SK-N-SH (cell line): ENCODE data around the gene XPA. TPM values are rescaled to one million over a fixed set of nuclear protein-coding genes. Genes with fewer than 3 reads are reported as not detected.

ENCODE experiments used
- CTCF ChIA-PET: fragments of 300-600, 350-600 bp; formaldehyde crosslinking; extraction: SDS; loops from one replicate; lab custom pipeline; 2021; lab: Yijun Ruan, JAX
- POLR2A ChIA-PET: fragments of 350-600 bp; sonication (Branson Sonifier 250); formaldehyde crosslinking; extraction: SDS; loops from one replicate; lab custom pipeline; 2020; ENCODE audit warnings: antibody characterized with exemption, inconsistent platforms; lab: Yijun Ruan, JAX
- DNase-seq: peaks from one replicate; pipeline ENCODE4 v3.0.0; 2012
- H2AFZ ChIP-seq: fragments of 200-600 bp; sonication (generic); 2 replicates; pipeline ENCODE4 v1.8.1; 2016; ENCODE audit warnings: antibody characterized with exemption, mild to moderate bottlenecking, low read depth
- H3F3A ChIP-seq: fragments of 200-600 bp; sonication (generic); replicated peaks from 2 replicates; pipeline ENCODE3; 2016; ENCODE audit warnings: antibody characterized with exemption, mild to moderate bottlenecking; ENCODE audit not compliant: insufficient read depth
- H3K27ac ChIP-seq, 2 experiments: fragments of 200-500 bp in 1 of 2; fragments of 200-600 bp in 1 of 2; sonication (Bioruptor generic) in 1 of 2; sonication (generic), shearing (Covaris generic) in 1 of 2; 2 replicates each; pipeline versions ENCODE4 v1.5.1 to v1.6.1; 2014 to 2016; ENCODE audit warnings: low read depth in 2 of 2, inconsistent platforms in 1 of 2, low read length in 1 of 2, mild to moderate bottlenecking in 1 of 2, mixed read lengths in 1 of 2
- H3K27me3 ChIP-seq: fragments of 200-600 bp; sonication (generic), shearing (Covaris generic); 2 replicates; pipeline ENCODE4 v1.6.1; 2016; ENCODE audit warnings: mixed run types; ENCODE audit not compliant: insufficient read depth
- H3K36me3 ChIP-seq, 2 experiments: fragments of 200-500 bp in 1 of 2; fragments of 200-600 bp in 1 of 2; sonication (Bioruptor generic) in 1 of 2; sonication (generic) in 1 of 2; replicated peaks in 1 of 2; 2 replicates each; pipeline versions ENCODE3 to v1.5.1; 2014 to 2016; ENCODE audit warnings: low read length in 1 of 2, mild to moderate bottlenecking in 1 of 2; ENCODE audit not compliant: insufficient read depth in 2 of 2, control insufficient read depth in 1 of 2
- H3K4me1 ChIP-seq, 2 experiments: fragments of 200-500 bp in 1 of 2; fragments of 200-600 bp in 1 of 2; sonication (Bioruptor generic) in 1 of 2; sonication (generic), shearing (Covaris generic) in 1 of 2; 2 replicates each; pipeline versions ENCODE4 v1.5.1 to v1.6.1; 2014 to 2016; ENCODE audit warnings: low read depth in 1 of 2, low read length in 1 of 2, mixed run types in 1 of 2; ENCODE audit not compliant: insufficient read depth in 2 of 2, control insufficient read depth in 1 of 2
- H3K4me2 ChIP-seq: fragments of 200-600 bp; sonication (generic), shearing (Covaris generic); 2 replicates; pipeline ENCODE4 v1.6.1; 2017; ENCODE audit warnings: mixed run types
- H3K4me3 ChIP-seq, 2 experiments: fragments of 200-500 bp in 1 of 2; fragments of 200-600 bp in 1 of 2; sonication (Bioruptor generic) in 1 of 2; sonication (generic), shearing (Covaris generic) in 1 of 2; 2 replicates each; pipeline versions ENCODE4 v1.5.1 to v1.8.1; 2014 to 2016; ENCODE audit warnings: low read depth in 2 of 2, inconsistent platforms in 1 of 2, low read length in 1 of 2, mild to moderate bottlenecking in 1 of 2, mixed read lengths in 1 of 2, moderate library complexity in 1 of 2
- H3K79me2 ChIP-seq: fragments of 200-600 bp; sonication (generic); 2 replicates; pipeline ENCODE4 v1.8.1; 2017; ENCODE audit warnings: mild to moderate bottlenecking; ENCODE audit not compliant: insufficient read depth
- H3K9ac ChIP-seq: fragments of 200-600 bp; sonication (generic); 2 replicates; pipeline ENCODE4 v1.6.1; 2017; ENCODE audit warnings: mixed run types
- H3K9me2 ChIP-seq: fragments of 200-600 bp; sonication (generic); 2 replicates; pipeline ENCODE4 v1.6.1; 2017; ENCODE audit warnings: mixed run types
- H3K9me3 ChIP-seq: fragments of 200-600 bp; sonication (generic); 2 replicates; pipeline ENCODE4 v1.6.1; 2017; ENCODE audit warnings: mixed run types, mild to moderate bottlenecking, moderate library complexity
- H4K20me1 ChIP-seq: fragments of 200-600 bp; sonication (generic); 2 replicates; pipeline ENCODE4 v1.6.1; 2017; ENCODE audit warnings: mild to moderate bottlenecking, mixed run types; ENCODE audit not compliant: insufficient read depth
- CHD2 ChIP-seq: fragments of 150-350 bp; IDR thresholded peaks from 2 replicates; pipeline ENCODE4 v1.6.1; 2018; ENCODE audit warnings: low read length; ENCODE audit not compliant: partially characterized antibody
- FOXJ3 ChIP-seq: sonication (generic); formaldehyde crosslinking; IDR thresholded peaks from 2 replicates; pipeline ENCODE4 v1.5.1; 2020; ENCODE audit warnings: mild to moderate bottlenecking, missing genetic modification reagents
- FOXM1 ChIP-seq: IDR thresholded peaks from 2 replicates; pipeline ENCODE4 v1.4.0; 2012; ENCODE audit warnings: low read depth, mild to moderate bottlenecking
- GABPA ChIP-seq: IDR thresholded peaks from 2 replicates; pipeline ENCODE4 v1.4.0; 2012; ENCODE audit warnings: low read depth, mild to moderate bottlenecking
- GATA2 ChIP-seq: sonication (generic); formaldehyde crosslinking; IDR thresholded peaks from 2 replicates; pipeline ENCODE4 v1.5.0; 2020; ENCODE audit warnings: mild to moderate bottlenecking, missing genetic modification reagents
- JUND ChIP-seq: IDR thresholded peaks from 2 replicates; pipeline ENCODE4 v1.4.0; 2012
- MXI1 ChIP-seq: IDR thresholded peaks from 2 replicates; pipeline ENCODE4 v1.6.1; 2012; ENCODE audit warnings: mild to moderate bottlenecking, low read depth, low read length, improper control_type of control experiment
- PBX3 ChIP-seq: IDR thresholded peaks from 2 replicates; pipeline ENCODE4; 2012
- RAD21 ChIP-seq: IDR thresholded peaks from 2 replicates; pipeline ENCODE4 v1.6.1; 2012; ENCODE audit warnings: mild to moderate bottlenecking, low read length
- RCOR1 ChIP-seq: fragments of 150-350 bp; IDR thresholded peaks from 2 replicates; pipeline ENCODE4 v1.6.1; 2017; ENCODE audit warnings: antibody characterized with exemption, low read length
- RFX5 ChIP-seq: IDR thresholded peaks from 2 replicates; pipeline ENCODE4 v1.6.1; 2012; ENCODE audit warnings: mild to moderate bottlenecking, improper control_type of control experiment, low read length
- RXRA ChIP-seq: IDR thresholded peaks from 2 replicates; pipeline ENCODE4 v1.4.0; 2012; ENCODE audit warnings: low read depth, mild to moderate bottlenecking, borderline replicate concordance
- SIN3A ChIP-seq: IDR thresholded peaks from 2 replicates; pipeline ENCODE4 v1.6.1; 2012; ENCODE audit warnings: low read depth, mild to moderate bottlenecking, low read length, moderate library complexity, borderline replicate concordance
- TCF12 ChIP-seq: IDR thresholded peaks from 2 replicates; pipeline ENCODE4 v1.4.0; 2012
- YY1 ChIP-seq: IDR thresholded peaks from 2 replicates; pipeline ENCODE4 v1.4.0; 2012; ENCODE audit warnings: low read depth, mild to moderate bottlenecking
- ZBTB33 ChIP-seq: IDR thresholded peaks from 2 replicates; pipeline ENCODE4 v1.4.0; 2012; ENCODE audit warnings: low read depth, borderline replicate concordance
- WGBS: methylation state at CpG from one replicate; pipeline ENCODE4 v1.1.6; 2017; ENCODE audit warnings: low lambda C conversion rate; 5-methylcytosine and 5-hydroxymethylcytosine counted together
- polyA plus RNA-seq, 3 experiments: library from polyadenylated mRNA; depleted of rRNA; stranded (reverse); fragments of >200 nt; gene quantifications; 2 replicates each; pipeline ENCODE4 v1.2.3, GENCODE V29; 2012
- TF ChIP-seq, protein P1 (sequence below): IDR thresholded peaks from 2 replicates; pipeline ENCODE4 v1.4.0; 2012; ENCODE audit warnings: low read depth
- TF ChIP-seq, protein P2 (sequence below): fragments of 150-350 bp; IDR thresholded peaks from 2 replicates; pipeline ENCODE4 v1.6.1; 2016; ENCODE audit warnings: mild to moderate bottlenecking, low read depth, low read length
- TF ChIP-seq, protein P3 (sequence below): IDR thresholded peaks from 2 replicates; pipeline ENCODE4 v1.4.0; 2012; ENCODE audit warnings: low read depth, borderline replicate concordance
- TF ChIP-seq, protein P4 (sequence below): fragments of 200-600 bp; sonication (generic); IDR thresholded peaks from 2 replicates; pipeline ENCODE4 v1.6.1; 2017; ENCODE audit warnings: antibody characterized with exemption, mild to moderate bottlenecking, moderate library complexity

Gene XPA
- polyA plus RNA-seq, 1 of the 3 experiments (the other 2 are of a cell fraction): 3.3 TPM

GRCh38 chr9:97633859-97634490, 63.2 kb downstream of the XPA start (continued):
- TF ChIP-seq PBX3 (no peak), FOXJ3 (no peak)

DNA sequence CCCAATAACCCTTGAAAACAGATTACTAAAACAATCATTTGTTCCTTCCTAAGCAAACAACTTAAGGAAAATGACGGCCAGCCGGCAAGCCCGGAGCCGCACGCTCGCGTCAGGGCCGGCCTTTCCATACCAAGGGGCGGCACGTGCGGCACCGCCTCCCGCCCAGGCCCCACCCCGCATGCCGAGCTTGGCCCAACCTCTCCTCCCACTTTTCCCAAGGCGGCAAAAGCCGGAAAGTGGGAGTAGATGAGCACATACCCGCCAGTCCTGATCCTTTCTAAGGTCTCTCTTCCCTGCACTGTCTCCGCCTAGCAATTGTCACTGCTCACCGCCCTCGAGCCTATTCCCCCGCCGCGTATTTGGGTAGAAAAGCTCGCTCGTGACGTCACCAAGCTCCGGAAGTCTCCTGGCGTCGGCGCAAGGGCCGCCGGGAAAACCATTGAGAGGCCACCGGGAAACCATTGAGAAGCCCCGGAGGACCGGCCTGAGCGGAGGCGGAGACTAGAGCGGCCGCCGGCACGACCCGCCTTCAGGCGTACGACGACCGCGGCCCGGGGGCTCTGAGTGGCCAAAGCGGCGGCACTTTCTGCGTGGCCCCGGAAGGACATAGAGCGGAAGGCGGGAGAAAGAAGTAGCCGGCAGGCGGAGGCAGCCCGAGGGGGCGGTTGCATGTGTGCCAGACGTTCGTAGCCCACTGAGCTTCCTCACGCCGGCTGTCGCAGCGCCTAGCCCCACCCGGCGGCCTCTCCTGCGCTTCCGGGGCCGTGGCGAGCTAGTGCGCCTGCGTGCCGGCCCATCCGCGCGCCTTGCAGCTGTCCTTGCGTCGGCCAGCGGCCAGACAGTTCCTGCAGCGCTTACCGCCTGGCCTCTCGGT, 63.9 kb downstream of the XPA start, which contains the start of the genes NCBP1 and TSTD2:
Gene NCBP1 (plus strand): TSS at position 837 of the 874 bp plus-strand sequence. CDS start 61 bp downstream, outside the sequence.
Gene TSTD2 (minus strand): TSS at position 384 of the 874 bp plus-strand sequence. CDS start 5,806 bp downstream, outside the sequence.
- peaks cover 80% of the 10 kb centered on the region for H3K79me2 ChIP-seq
- H3K27me3 ChIP-seq: no peaks in the 10 kb centered on the region
- H3K9me2 ChIP-seq: no peaks in the 10 kb centered on the region
- TF ChIP-seq YY1: peak; percentile 48
- TF ChIP-seq MXI1: peak; percentile 95
- no peak for TF ChIP-seq RCOR1
- TF ChIP-seq GABPA: peak; percentile 95
- peak; percentile 52 for TF ChIP-seq PBX3
- TF ChIP-seq, protein P1, sequence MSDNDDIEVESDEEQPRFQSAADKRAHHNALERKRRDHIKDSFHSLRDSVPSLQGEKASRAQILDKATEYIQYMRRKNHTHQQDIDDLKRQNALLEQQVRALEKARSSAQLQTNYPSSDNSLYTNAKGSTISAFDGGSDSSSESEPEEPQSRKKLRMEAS: peak; percentile 93
- no peak for TF ChIP-seq JUND
- TF ChIP-seq RFX5: no peak
- TF ChIP-seq, protein P2, sequence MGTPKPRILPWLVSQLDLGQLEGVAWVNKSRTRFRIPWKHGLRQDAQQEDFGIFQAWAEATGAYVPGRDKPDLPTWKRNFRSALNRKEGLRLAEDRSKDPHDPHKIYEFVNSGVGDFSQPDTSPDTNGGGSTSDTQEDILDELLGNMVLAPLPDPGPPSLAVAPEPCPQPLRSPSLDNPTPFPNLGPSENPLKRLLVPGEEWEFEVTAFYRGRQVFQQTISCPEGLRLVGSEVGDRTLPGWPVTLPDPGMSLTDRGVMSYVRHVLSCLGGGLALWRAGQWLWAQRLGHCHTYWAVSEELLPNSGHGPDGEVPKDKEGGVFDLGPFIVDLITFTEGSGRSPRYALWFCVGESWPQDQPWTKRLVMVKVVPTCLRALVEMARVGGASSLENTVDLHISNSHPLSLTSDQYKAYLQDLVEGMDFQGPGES: peak; percentile 38; the same call in 1 of the 2 replicates
- no peak for TF ChIP-seq RAD21
- TF ChIP-seq FOXM1: no peak
- peak; percentile 38; the same call in 1 of the 2 replicates for TF ChIP-seq ZBTB33
- TF ChIP-seq, protein P3, sequence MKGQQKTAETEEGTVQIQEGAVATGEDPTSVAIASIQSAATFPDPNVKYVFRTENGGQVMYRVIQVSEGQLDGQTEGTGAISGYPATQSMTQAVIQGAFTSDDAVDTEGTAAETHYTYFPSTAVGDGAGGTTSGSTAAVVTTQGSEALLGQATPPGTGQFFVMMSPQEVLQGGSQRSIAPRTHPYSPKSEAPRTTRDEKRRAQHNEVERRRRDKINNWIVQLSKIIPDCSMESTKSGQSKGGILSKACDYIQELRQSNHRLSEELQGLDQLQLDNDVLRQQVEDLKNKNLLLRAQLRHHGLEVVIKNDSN: peak; percentile 67; the same call in 1 of the 2 replicates
- TF ChIP-seq, protein P4, sequence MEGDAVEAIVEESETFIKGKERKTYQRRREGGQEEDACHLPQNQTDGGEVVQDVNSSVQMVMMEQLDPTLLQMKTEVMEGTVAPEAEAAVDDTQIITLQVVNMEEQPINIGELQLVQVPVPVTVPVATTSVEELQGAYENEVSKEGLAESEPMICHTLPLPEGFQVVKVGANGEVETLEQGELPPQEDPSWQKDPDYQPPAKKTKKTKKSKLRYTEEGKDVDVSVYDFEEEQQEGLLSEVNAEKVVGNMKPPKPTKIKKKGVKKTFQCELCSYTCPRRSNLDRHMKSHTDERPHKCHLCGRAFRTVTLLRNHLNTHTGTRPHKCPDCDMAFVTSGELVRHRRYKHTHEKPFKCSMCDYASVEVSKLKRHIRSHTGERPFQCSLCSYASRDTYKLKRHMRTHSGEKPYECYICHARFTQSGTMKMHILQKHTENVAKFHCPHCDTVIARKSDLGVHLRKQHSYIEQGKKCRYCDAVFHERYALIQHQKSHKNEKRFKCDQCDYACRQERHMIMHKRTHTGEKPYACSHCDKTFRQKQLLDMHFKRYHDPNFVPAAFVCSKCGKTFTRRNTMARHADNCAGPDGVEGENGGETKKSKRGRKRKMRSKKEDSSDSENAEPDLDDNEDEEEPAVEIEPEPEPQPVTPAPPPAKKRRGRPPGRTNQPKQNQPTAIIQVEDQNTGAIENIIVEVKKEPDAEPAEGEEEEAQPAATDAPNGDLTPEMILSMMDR: no peak
- no peak for TF ChIP-seq GATA2
- TF ChIP-seq FOXJ3: no peak
- no peak for TF ChIP-seq RXRA
- TF ChIP-seq SIN3A: peak; percentile 66
- TF ChIP-seq CHD2: peak; percentile 94
- peak; percentile 13; the same call in 1 of the 2 replicates for TF ChIP-seq TCF12

More for the DNA sequence above, 63.9 kb downstream of the XPA start, which contains the start of the genes NCBP1 and TSTD2:
- CTCF ChIA-PET: interaction anchor here (0.8 to 6.6 kb wide), 9 partner anchors 9 to 776 kb away, joined by 3 to 41 read pairs (median 5); partner anchors contain the start of gene TMOD1
- Histone ChIP-seq H3K4me2 (peak within 1 kb of the TSS; percentile 95), H3K4me3 (peak within 1 kb of the TSS; percentile 92 to 99), H3K9ac (peak within 1 kb of the TSS; percentile 98), H2AFZ (peak within 1 kb of the TSS; percentile 89), H3K36me3 (peaks cover 5 to 13% of the 10 kb centered on the region in 2 experiments), H3F3A (peaks cover 20% of the 10 kb centered on the region), H4K20me1 (peaks cover 17% of the 10 kb centered on the region), H3K9me3 (no peaks in the 10 kb centered on the region), H3K4me1 (peaks cover 19 to 20% of the 10 kb centered on the region in 2 experiments; a peak in 3 of 4 replicates), H3K27ac (peak within 1 kb of the TSS; percentile 99 to 100)
- POLR2A ChIA-PET: interaction anchor here (0.6 to 2.2 kb wide), 16 partner anchors 10 to 779 kb away, joined by 3 to 10 read pairs (median 4); partner anchors contain the start of genes ANP32B, TBC1D2, TMOD1 and TRMO
- DNase-seq: peak; percentile 94
- WGBS: 1% methylated on average over 36 of the region's 83 CpGs
